DND-41 (cell line): ENCODE data around the gene CACNA2D4.

Experiments
- ATAC-seq: fragments of 200-7000 bp; cut with Tn5 transposase; 3 replicates; pipeline ENCODE4 v1.9.1; 2021; ENCODE audit warnings: low read depth; ENCODE audit not compliant: insufficient read depth
- DNase-seq: peaks from one replicate; pipeline ENCODE4 v3.0.0-alpha.2; 2020
- H2AFZ ChIP-seq: 2 replicates; pipeline ENCODE4 v1.6.0; 2012; ENCODE audit warnings: low read depth, low read length
- H3K27ac ChIP-seq: 2 replicates; pipeline ENCODE4 v1.5.1; 2012; ENCODE audit warnings: low read length, inconsistent platforms
- H3K27me3 ChIP-seq: fragments of 200-600 bp; sonication (generic); 2 replicates; pipeline ENCODE4 v1.6.0; 2012; ENCODE audit warnings: low read length, mild to moderate bottlenecking, inconsistent platforms; ENCODE audit not compliant: insufficient read depth, poor library complexity
- H3K36me3 ChIP-seq: 2 replicates; pipeline ENCODE4 v1.5.1; 2012; ENCODE audit warnings: low read length, inconsistent platforms; ENCODE audit not compliant: insufficient read depth
- H3K4me1 ChIP-seq: 2 replicates; pipeline ENCODE4 v1.5.1; 2012; ENCODE audit warnings: mild to moderate bottlenecking, low read length; ENCODE audit not compliant: insufficient read depth
- H3K4me2 ChIP-seq: 2 replicates; pipeline ENCODE4 v1.6.0; 2012; ENCODE audit warnings: mild to moderate bottlenecking, moderate library complexity, low read length, inconsistent platforms; ENCODE audit not compliant: insufficient read depth
- H3K4me3 ChIP-seq, 2 experiments: fragments of 200-600 bp in 1 of 2; shearing (Covaris generic) in 1 of 2; 2 replicates each; pipeline ENCODE4 v1.5.1; 2012 to 2016; ENCODE audit warnings: inconsistent platforms in 2 of 2, low read length in 2 of 2, mild to moderate bottlenecking in 2 of 2, low read depth in 1 of 2, moderate library complexity in 1 of 2
- H3K79me2 ChIP-seq: 2 replicates; pipeline ENCODE4 v1.6.0; 2012; ENCODE audit warnings: low read length, inconsistent platforms; ENCODE audit not compliant: insufficient read depth
- H3K9ac ChIP-seq: 2 replicates; pipeline ENCODE4 v1.6.0; 2012; ENCODE audit warnings: low read depth, mild to moderate bottlenecking, inconsistent platforms, low read length, moderate library complexity
- H3K9me3 ChIP-seq: 2 replicates; pipeline ENCODE4 v1.5.1; 2012; ENCODE audit warnings: low read length, moderate library complexity, mild to moderate bottlenecking, inconsistent platforms; ENCODE audit not compliant: insufficient read depth, severe bottlenecking
- H4K20me1 ChIP-seq: 2 replicates; pipeline ENCODE4 v1.6.0; 2012; ENCODE audit warnings: low read length; ENCODE audit not compliant: insufficient read depth
- EZH2 ChIP-seq: IDR thresholded peaks from 3 replicates; pipeline ENCODE4 v1.6.1; 2012; ENCODE audit warnings: borderline replicate concordance, low read depth, mild to moderate bottlenecking, moderate library complexity, low read length, inconsistent platforms; ENCODE audit not compliant: severe bottlenecking
- TF ChIP-seq, protein P1 (sequence below): IDR thresholded peaks from 2 replicates; pipeline ENCODE4 v1.5.1; 2012; ENCODE audit warnings: borderline replicate concordance, low read length, moderate library complexity, mild to moderate bottlenecking; ENCODE audit not compliant: poor library complexity, severe bottlenecking; ENCODE audit errors: extremely low read depth

The CACNA2D4 gene

DNA sequence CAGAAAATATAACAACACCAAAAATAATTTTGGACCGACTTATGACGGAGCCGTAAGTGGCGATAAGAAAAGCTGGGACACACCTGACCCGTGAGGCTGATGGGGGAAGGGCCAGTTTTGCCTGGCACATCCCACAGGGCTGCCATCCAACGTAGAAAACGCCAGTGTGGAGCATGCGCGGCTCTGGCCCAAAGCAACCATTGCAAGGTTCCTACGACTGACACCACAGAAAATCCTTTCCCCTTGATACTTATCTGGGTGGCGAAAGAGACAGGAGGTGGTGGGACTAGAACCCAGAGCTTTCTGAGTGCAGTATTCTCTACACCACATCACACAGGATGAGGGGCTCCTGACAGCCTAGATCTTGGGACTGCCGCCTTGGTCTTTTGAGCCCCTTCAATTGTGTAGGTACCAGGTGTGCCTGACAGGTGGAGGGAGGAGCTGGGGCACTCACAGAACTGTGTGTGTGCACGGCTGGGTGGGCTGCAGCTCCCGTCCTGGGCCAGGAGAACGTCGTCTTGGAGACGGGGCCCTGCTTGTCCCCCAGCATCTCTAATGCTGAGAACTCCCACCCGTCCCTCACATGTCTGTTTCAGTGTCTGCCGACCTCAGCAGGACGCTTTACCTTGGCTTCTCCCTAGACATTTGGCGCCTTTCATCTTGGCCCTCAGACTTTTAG is 17.4 kb upstream of the CACNA2D4 start:
- no peak overlapping the region for H3K27ac ChIP-seq

DNA sequence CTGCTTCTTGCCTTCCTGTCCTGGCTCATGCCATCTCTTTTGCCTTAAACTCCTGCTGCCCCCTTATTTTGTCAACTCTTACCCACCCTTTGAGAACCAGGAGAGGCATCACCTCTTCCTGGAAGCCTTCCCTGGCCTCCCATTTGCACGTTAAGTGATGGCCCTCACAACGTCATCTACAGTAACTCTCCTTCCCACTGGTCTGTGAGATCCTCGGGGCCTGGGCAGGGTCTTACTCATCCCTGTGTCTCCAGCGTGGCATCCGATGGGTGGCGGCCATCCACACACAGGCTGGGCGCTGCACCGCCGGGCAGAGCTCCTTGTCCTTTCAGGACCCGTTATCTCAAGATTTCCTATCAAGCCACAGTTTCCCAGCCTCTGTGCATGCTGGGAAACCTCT is 16.8 kb upstream of the CACNA2D4 start:
- H3K27me3 ChIP-seq, result no peaks in the 10 kb centered on the region
- no peak for ATAC-seq
- H3K4me3 ChIP-seq, result no peak overlapping the region

More for the DNA sequence above, 17.4 kb upstream of the CACNA2D4 start:
- Histone ChIP-seq H3K4me3 (no peak overlapping the region), H3K79me2 (no peaks in the 10 kb centered on the region), H3K4me2 (no peak overlapping the region), H2AFZ (no peak overlapping the region), H3K4me1 (peaks cover 5% of the 10 kb centered on the region), H3K36me3 (peaks cover 22% of the 10 kb centered on the region), H3K9me3 (no peaks in the 10 kb centered on the region), H4K20me1 (no peaks in the 10 kb centered on the region), H3K27me3 (no peaks in the 10 kb centered on the region), H3K9ac (no peak overlapping the region)
- no peak for ATAC-seq
- TF ChIP-seq EZH2, result no peak
- TF ChIP-seq, protein P1, sequence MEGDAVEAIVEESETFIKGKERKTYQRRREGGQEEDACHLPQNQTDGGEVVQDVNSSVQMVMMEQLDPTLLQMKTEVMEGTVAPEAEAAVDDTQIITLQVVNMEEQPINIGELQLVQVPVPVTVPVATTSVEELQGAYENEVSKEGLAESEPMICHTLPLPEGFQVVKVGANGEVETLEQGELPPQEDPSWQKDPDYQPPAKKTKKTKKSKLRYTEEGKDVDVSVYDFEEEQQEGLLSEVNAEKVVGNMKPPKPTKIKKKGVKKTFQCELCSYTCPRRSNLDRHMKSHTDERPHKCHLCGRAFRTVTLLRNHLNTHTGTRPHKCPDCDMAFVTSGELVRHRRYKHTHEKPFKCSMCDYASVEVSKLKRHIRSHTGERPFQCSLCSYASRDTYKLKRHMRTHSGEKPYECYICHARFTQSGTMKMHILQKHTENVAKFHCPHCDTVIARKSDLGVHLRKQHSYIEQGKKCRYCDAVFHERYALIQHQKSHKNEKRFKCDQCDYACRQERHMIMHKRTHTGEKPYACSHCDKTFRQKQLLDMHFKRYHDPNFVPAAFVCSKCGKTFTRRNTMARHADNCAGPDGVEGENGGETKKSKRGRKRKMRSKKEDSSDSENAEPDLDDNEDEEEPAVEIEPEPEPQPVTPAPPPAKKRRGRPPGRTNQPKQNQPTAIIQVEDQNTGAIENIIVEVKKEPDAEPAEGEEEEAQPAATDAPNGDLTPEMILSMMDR, result no peak
- no peak for DNase-seq

DNA sequence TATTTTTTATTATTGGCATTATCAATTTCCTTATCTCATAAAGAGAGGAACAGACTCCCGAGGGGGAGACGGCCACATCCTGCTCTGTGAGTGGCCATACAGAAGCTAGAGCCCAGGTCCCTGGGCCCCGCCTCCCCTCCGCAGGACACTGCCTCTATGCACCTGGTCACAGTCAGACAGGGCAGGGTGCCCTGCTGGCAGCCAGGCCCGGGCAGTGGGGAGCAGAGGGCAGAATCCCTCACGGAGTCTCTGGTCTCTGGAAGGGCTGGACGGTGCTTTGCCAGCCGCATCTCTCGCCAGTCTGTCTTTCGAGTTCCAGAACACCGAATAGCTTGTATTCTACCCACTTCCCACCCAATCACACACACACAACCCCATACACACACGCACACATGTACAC is 16.4 kb upstream of the CACNA2D4 start:
- no peaks in the 10 kb centered on the region for H3K27me3 ChIP-seq
- no peak for DNase-seq
- H3K27ac ChIP-seq, result no peak overlapping the region
- no peak for TF ChIP-seq EZH2
- TF ChIP-seq, protein P1, result no peak
- ATAC-seq, result no peak
- H3K4me2 ChIP-seq, result no peak overlapping the region
- no peaks in the 10 kb centered on the region for H4K20me1 ChIP-seq
- H3K4me1 ChIP-seq, result peaks cover 4% of the 10 kb centered on the region
- no peaks in the 10 kb centered on the region for H3K9me3 ChIP-seq
- H2AFZ ChIP-seq, result no peak overlapping the region
- H3K9ac ChIP-seq, result no peak overlapping the region
- H3K36me3 ChIP-seq, result peaks cover 19% of the 10 kb centered on the region
- no peak overlapping the region for H3K4me3 ChIP-seq
- no peaks in the 10 kb centered on the region for H3K79me2 ChIP-seq

More for the DNA sequence above, 16.8 kb upstream of the CACNA2D4 start:
- H3K4me1 ChIP-seq, result peaks cover 5% of the 10 kb centered on the region
- H3K79me2 ChIP-seq, result no peaks in the 10 kb centered on the region
- H3K36me3 ChIP-seq, result peaks cover 20% of the 10 kb centered on the region
- TF ChIP-seq, protein P1, result no peak
- TF ChIP-seq EZH2, result no peak
- no peak overlapping the region for H3K9ac ChIP-seq
- no peak overlapping the region for H3K27ac ChIP-seq
- H2AFZ ChIP-seq, result no peak overlapping the region
- no peaks in the 10 kb centered on the region for H4K20me1 ChIP-seq
- no peak overlapping the region for H3K4me2 ChIP-seq
- DNase-seq, result no peak
- no peaks in the 10 kb centered on the region for H3K9me3 ChIP-seq

DNA sequence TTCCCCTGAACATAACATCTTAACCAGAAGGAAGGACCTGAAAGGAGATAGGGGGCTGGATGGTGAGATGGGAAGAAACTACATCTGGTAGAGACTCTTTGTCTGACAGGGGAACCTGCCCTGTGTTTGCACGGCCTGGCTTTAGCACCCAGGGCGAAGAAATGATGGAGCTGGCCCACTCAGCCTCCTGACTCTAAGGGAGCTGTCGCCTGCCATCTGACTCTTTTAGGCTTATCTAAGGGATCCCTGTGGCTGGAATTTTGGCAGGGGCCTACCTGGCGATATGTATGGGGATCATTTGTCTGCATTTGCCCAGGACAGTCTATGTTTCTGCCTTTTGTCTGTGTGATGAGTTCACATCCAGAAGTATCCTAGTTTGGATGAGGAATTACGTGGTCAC is 15.6 kb upstream of the CACNA2D4 start:
- Histone ChIP-seq H3K27me3 (no peaks in the 10 kb centered on the region), H3K9ac (no peak overlapping the region), H3K27ac (no peak overlapping the region), H3K4me3 (no peak overlapping the region), H3K36me3 (peaks cover 15% of the 10 kb centered on the region), H3K4me1 (no peaks in the 10 kb centered on the region), H2AFZ (no peak overlapping the region), H3K9me3 (no peaks in the 10 kb centered on the region), H3K79me2 (no peaks in the 10 kb centered on the region), H3K4me2 (no peak overlapping the region), H4K20me1 (no peaks in the 10 kb centered on the region)
- DNase-seq, result no peak
- no peak for ATAC-seq
- TF ChIP-seq EZH2, result no peak
- TF ChIP-seq, protein P1, result no peak
